ENCODE data around the gene CDC6. TPM values are rescaled to one million over a fixed set of nuclear protein-coding genes. Genes with fewer than 3 reads are reported as not detected.

Gene CDC6
- polyA plus RNA-seq, 12 donors: 7.5 to 17.4 (median 12.3) TPM; not detected in 1

DNA sequence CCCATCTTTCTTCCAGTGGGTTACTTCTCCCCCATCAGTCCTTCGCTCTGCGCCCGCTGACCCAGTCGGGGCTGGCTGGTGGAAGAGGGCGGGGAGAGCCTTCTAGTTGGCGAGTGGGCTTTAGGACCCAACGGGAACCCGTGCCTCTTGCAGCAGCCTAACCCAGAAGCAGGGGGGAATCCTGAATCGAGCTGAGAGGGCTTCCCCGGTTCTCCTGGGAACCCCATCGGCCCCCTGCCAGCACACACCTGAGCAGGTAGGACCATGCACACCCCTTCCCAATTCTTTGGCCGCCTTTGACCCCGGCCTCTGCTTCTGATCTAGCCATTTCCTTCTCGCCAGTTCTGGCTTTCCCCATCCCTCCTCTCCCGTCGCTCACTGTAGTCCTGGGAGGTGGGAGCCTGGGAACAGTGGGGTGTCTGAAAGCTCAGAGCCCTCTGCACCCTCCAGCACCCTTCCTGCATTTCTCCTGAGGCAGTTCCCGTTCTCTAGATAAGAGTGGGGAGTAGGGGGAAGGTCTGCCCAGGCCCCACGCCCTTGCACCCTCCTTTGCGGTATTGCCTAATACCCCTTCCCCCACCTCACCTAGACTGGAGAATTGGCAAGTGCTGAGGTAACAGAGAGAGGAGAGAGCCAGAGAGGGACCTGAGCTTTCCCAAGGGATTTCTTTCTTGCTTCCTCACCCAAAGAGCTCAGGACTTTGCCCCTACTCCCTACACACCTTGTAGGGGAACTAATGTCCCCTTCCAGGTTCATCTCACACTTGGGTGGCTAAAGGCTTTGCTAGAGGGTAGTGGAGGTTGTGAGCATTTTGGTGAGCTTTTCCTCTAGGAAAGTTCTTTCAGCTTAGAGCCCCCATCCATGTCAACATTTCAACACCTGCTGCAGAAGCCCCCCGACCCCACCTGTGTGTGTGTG, 21.6 kb downstream of the CDC6 start, which contains the start of gene RARA:
RARA (plus strand) TSS at position 150 of the 918 bp plus-strand sequence. CDS start 22,039 bp downstream, outside the sequence.
- DNase-seq: peak; percentile 64

DNA sequence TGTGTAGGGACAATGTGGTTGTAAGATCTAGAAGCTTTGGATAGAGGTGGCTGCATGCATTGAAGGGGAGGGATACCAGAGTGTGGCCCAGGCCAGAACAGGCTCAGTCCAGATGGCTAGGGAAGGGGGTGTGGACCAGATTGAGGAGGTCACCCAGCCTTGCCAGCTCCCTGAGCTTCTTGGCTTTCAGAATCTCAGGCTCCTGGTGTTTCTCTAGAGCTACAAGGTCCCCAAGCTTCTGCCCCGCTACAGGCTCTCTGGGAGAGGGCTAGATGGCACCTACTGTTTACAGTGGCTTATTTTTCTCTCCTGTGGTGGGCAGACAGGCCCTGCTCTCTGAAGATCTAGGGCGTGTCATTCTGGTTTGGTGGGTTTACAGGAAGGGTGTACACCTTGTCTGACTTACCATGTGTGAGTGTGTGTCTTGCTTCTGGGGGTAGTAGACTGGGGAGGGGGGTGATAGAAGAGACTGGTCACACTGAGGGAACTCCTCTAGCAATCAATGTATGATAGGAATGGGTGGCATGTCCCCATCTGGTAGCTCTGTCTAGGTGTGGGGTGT, 22.4 kb downstream of the CDC6 start:
- no peak for DNase-seq

DNA sequence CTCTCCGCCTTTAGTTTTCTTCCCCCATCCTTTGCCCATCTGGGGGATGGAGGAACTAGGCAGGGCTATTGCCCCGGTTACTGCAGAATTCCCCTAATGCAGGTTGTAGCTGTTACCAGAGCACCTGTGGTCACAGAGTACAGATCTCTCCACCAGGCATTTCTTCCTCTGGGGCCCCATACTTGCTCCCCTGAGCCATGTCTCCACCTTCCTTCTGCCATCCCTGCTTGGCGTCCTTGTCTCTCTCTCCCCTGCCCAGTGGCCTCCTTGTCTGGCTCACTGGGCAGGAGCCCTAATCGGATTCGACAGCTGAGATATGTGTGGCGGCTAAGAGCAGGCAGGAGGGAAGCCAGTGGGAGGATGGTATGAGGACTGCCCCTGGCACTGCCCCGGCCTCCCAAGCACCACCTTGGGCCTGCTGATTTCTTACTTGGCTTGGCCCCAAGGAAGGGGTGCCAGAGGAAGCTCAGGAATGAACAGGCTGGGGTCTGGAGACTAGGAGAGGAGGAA, 23.3 kb downstream of the CDC6 start:
- no peak for DNase-seq

DNA sequence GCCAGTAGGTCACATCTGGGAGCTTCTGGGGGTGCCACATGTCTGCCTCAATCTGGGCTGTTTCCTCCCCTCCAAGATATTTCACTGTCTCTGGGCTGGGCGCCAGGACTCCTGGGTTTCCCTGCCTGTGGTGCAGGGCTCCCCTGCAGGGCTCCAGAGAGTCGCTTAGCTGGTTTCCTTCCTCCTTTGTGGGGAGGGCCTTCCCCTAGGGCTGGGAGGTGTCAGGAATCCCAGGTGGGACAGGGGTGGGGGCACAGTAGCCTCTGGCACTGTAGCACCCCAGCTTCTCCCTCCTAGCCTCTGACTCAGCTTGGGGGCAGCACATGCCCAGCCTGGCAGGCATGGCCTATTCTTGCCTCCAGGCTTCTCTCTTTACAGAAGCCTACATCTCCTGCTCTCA, 23.9 kb downstream of the CDC6 start:
- no peak for DNase-seq

DNA sequence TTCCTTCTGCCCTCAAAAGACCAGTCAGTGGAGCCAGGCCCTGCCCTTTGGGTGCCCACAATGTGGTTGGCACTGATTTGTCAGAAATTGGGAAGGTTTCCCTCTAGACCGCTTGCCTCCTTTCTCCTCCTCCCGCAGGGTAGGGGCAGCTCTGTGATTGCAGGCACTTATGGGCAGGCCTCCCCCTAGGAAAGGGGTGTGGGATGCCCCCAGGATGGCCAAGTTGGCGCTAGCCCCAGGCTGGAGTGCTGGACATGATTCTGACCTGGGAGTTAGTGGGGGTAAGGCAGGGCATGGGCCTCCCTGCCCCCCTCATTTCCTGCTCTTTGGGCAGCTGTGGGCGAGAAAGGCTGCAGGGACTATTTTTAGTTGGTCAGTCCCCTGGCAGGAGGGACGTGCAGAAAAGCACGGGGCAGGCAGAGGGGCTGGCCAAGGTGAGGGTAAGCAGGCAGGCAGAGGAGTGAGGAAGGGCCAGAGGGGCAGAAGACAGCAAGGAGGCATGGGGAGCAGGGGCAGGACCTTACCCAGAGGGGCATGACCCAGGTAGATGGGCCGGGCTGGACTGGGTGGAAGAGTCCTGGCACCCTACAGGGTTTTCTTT, 24.6 kb downstream of the CDC6 start:
- no peak for DNase-seq

DNA sequence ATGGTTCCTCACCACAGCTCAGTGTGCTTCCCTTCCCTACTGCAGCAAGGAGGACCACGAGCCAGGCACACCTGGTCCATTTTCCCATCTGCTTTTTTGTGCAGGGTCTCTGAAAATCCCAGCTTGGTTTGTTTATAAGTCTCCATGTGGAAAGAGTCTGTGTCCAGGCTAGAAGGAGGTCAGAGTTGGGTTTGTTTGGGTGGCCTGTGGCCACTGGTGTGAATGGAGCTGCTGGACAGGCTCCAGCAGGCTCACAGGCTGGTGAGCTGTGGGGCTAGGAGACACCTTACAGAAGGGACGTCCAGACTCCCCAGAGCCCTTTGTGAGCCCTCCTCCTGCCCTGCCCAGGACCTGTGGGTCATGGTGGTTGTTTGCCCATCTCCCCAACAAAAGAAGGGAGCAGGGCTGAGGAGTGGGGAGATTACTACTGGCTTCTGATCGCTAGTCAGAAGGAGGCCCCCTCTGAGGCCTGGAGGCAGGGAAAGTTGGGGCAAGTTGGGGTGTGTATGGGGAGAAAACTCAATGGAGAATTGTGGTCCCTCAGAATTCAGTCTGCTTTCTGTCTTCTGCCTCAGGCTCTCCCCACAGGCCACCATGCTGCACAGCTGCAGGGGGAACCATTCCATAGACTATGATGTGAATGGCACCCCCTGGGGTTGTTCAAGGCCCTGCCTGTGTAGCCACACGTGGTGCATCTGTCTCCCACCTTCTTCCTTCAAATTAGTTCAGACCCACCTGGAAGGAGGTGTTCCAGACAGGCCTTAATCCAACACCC, 25.4 kb downstream of the CDC6 start:
- no peak for DNase-seq

DNA sequence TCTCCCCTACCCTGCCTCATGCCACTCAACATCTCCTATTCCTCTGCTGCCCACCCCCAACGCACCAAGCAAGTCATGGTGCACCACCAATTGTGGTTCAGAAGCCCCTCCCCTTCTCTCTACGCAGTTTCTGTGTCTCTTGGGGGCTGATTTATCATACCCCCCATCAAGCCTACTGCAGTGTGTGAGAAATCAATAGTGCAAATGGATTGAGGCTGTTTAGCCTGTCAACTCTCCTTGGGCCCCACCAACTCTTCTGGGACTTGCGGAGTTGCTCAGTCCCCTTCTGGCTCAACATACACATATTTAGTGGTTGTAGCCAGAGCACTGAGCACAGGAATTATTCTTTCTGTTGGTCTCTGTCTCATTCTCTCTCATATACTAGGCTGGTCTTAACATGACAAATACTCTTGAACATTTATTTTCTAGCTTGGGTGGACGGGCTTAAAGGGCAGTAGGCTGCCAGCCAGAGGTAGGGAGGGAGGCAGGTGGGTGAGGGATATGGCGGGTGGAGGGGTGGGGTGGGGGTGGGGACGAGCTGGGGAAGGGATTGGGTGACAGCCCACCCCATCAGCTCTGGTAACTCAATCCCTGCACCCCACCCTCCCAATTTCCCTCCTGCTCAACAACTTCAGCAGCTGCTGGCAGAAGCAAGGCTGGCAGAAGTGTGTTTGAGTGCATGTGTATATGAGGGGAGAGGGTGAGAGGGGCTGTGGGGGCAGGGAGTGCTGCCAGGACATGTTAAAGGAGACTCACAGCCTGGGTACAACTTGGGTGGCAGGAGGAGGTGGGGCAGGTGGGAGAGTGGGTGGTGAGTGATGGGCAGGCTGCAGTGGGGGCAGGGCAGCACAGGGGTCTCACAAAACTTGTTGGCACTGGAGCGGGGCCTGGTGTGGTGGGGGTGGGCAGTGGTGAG, 26.2 kb downstream of the CDC6 start:
- DNase-seq: no peak

DNA sequence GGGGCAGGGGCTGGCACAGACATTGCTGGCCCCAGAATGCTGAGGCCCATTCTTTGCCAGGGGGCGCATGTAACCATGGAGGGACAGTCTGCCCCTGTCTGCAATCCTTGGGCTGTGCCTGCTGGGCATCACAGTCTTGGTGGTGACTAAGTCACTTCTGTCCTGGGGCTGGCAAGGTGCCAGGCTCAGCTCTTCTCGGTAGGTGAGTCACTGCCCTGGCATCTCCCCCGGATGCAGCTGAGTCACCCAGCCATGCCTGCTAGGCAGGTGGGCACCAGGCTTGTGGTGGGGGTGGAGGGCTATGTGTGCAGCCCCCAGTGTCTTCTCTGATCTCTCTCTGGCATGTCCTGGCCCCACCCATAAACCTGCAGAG, 26.9 kb downstream of the CDC6 start:
- DNase-seq: no peak

DNA sequence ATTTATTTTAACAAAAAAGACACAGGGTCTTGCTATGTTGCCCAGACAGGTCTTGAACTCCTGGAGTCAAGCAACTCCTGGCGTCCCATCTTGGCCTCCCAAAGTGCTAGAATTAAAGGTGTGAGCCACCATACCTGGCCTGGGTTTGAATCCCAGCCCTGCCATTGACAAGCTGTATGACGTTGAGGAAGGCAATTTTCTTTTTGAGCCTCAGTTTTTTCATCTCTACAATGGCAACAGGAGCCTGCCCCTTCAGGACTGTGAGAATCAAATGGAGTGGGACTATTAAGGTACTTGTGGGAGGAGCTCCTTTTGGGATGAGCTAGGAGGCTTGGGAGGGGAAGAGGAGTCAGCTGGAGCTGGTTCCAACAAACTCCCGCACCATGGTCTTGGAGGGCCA, 27.5 kb downstream of the CDC6 start:
- no peak for DNase-seq

DNA sequence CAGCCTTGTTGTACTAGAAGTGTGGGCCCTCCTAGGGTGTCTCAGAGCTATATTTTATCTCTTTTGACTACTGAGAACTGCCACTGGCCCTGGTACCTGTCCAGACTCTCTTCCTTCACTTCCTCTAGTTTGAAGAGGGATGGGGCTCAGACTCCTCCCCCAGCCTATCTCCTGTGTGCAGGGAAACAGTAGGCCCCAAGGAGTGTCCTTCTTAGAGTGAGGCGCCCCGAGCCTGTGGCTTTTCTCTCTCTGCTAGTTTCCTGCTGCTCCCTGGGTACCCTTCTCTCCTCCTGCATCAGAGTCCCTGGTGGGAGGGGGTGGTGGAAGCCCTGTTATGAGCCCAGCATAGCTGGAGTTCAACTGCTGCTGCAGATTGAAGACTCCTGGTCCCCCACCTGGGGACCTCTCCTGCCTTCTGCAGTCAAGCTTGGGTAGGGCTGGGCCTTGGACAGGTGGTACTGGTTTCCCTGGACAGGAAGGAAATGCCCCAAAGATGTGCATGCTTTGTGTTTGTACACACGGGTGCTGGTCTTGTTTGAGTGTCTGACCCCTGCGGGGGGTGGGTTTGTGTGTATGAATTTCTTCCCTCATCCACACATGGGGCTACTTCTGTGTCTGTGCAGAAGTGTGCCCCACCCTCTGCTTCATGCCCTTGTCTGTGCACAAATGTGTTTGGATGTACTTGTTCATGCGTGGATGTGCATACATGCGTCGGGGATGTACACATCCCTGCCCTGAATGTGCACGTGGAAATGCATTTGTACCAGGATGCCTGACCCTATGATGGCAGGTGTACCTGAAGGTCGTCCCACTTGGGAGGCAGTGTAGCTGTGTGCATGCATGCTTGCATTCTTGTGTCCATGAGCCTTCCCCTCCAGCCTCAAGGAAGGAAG, 28.2 kb downstream of the CDC6 start:
- DNase-seq: no peak

DNA sequence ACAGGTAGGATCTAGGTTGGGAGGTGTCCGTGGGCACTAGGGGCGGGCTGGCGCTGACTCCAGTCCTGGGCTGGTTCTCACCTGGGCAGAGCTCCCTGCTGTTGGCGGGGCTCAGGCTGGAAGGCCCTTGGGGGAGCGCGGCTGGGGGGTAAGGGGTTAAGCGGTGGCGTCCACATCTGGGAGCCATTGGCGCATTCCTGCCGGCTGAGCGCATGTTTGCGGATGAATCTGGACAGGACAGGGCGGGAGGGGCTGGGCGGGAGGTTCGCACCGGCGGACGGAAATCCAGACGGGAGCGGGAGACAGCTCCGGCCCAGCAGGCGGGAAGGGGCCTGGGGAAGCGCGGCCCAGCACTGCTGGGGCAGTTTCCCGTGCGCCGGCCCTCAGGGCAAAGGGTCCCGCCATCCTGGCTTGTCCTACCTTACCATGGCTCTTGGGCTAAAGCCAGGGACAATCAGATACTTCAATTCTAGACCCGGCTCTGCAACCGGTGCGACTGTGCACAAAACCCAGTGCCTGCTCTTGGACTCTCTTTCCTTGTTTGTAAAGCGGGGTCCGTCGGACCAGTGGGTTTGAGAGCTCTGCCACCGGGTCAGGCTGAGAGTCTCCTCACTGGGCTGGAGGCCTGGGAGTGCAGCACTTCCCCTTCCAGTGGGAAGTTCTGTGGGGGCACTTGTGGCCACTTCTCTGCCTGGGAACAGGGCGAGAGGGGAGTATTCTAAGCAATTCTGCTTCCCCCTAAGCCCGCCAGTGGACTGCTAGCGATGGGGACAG, 29.1 kb downstream of the CDC6 start:
- peak; percentile 87 for DNase-seq

DNA sequence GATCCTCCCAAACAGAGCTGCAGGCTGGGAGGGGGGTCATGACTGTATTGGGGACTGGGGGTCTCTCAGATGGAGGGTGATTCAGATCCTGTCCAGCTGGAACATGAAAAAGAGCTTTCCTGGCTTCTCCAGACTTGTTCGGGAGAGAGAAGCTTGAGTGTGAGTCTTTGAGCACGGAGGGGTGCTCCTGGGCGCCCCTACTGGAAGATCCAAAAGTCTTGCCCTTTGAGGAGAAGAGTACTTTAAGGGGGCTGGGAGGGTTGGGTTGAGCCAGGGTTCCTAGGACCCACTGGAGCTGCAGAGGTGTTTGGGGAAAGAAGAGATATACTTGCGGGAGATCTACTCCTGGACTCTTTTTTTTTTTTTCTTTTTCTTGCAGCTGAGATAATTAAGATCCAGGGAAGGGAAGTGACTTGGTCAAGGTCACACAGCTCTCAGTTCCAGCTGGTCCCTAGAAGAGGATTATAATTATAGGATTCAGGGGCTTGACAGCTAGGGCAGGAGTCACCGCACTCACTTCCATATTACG, 29.7 kb downstream of the CDC6 start:
- peak; percentile 73 for DNase-seq

DNA sequence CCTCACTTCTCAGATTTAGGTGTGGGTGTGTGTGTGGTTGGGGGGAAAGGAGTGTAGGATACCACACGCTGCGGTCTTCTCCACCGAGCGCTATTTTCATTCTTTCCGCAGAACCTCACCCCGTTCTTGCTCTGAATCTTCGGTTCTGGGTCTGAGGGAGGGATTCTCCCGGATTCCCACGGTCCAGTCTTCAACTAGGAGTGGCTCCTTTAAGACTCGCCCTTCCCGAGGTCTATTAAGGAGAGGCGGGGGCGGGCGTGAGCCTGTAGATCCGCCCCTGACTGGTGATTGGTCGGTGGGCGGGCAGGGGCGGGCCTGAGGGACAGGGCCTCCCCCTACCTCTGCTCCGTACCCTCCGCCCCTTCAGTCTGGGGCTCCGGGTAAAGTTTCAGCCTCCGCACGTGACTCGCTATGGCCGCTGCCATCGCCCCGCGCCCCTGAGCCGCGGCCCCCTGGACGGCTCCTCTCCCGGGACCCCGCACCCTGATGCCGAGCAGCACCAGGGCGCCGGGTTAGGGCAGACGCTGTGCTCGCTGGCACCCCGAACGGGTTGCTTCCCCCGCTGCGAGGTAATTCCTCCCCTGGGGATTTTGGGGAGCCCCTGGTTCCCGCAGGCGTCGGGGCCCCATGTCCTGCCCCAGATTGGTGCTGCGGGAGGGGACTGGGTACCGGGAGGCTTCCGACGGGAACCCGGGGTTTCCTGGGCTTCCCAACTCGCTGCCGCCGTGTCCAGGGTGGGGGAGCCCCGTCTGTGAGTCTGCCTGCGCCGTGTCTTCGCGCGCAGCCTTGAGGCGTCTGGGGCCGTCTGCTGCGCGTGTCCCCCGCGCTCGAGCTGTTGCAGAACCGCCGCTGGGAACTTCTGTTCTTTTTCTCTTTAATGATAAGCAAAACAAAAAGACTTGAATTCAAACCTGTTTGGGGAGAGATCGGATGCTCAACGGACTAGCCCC, 30.5 kb downstream of the CDC6 start:
- peak; percentile 95 for DNase-seq

DNA sequence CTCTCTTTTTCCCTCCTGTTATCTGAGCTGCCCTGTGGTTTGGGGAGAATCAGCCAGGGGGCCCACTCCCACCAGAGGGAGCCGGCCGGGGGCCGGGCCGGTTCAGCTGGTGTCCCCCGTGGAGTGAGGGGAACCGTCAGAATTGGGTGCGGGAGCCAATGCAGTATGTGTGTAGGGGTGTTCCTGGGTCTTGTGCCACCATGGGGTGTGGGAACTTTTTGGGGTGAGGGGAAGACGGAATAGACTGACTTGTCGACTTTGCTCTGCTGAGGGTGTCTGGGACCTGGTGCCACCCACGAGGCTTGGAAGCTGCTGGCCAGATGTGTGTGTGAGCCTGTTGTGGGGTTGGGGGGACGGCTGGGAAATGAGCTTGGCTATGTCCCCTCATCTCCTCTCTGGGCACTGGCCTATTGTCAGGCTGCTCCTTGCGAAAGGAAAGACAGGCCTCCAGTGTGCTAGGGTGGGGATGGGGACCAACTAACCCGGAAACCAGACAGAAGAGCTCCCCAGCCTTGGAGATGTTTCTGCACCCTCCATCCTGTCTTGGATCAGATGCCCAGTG, 31.2 kb downstream of the CDC6 start:
- no peak for DNase-seq

DNA sequence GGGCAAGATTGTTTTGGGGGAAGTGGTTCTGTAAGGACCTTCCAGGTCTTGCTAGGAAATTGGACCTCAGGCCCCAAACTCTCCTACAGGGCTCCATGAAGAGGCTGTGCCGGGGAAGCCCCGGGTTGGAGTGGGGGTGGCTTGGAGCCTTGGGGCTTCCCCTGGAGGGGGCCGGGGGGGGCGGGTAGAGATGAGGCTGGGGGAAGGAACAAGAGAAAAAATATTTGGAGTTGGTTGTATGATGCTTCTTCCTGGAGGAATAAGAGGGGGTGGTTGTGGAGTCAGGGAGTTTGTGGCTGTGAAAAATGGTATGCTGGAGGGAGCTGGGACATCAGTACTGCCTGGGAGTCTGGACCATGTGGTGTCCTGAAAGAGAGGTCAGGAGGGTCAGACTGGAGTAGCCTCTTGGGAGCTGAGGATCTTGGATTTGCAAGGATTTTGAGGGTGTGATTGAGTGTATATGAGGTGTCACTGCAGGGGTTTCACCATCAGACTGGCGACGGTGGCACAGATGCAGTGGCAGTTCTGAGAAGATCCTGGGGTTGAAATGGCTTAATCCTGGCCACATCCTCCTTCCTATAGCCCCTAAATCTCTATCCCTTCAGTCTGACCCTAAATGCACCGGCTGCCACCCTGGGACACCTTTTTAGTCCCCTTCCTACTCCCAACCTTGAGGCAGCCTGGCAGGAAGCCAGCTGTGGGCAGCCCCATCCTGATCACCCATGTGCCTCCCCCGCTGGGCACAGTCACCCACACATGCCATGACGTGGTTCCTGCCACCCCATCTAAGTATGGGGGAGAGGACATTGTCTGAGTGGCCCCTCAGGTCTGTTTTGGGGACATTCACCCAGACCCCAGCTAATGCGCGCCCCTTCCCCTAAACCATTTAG, 32.2 kb downstream of the CDC6 start:
- no peak for DNase-seq

All from muscle of arm (tissue), 12 donors.